HCT116 (cell line): Measurements from ENCODE around the gene SLC12A7. TPM values are rescaled to one million over a fixed set of nuclear protein-coding genes. Genes with fewer than 3 reads are reported as not detected.

Source experiments
- ATAC-seq: fragments of 200-7000 bp; cut with Tn5 transposase; 2 replicates; pipeline ENCODE4 v1.9.1; 2020; ENCODE audit warnings: mild to moderate bottlenecking, moderate library complexity
- BruUV-seq: library from RNA; stranded (reverse); fragments of 400-500 nt; replicated peaks from 2 replicates; lab custom pipeline; 2021; lab: Mats Ljungman, UMichigan
- CTCF ChIA-PET: fragments of 300-600 bp; sonication (Branson Sonifier 250); formaldehyde crosslinking; loops from one replicate; lab custom pipeline; 2021; ENCODE audit warnings: antibody characterized with exemption; lab: Charles Lee
- POLR2A ChIA-PET: fragments of 300-600, 350-600 bp; sonication (Branson Sonifier 250); formaldehyde crosslinking; loops from one replicate; lab custom pipeline; 2021; ENCODE audit warnings: antibody characterized with exemption; lab: Charles Lee
- RAD21 ChIA-PET, 2 experiments: fragments of 300-600 bp; sonication (Branson Sonifier 250); formaldehyde crosslinking; loops; one replicate each; lab custom pipeline; 2023; ENCODE audit warnings: low total read pairs in 2 of 2; ENCODE audit not compliant: uncharacterized antibody in 2 of 2, unreplicated experiment in 2 of 2, low non-redundant PET in 1 of 2; lab: Charles Lee
- DNase-seq: peaks from one replicate; pipeline ENCODE4 v3.0.0-alpha.2; 2010; ENCODE audit warnings: low read depth, low spot score
- H2AFZ ChIP-seq: fragments of 200-600 bp; shearing (Covaris generic), sonication (generic); 2 replicates; pipeline ENCODE4 v1.6.1; 2017; ENCODE audit warnings: low read depth, mixed run types, mixed read lengths, antibody characterized with exemption, low read length; ENCODE audit not compliant: poor library complexity, severe bottlenecking
- H3K27ac ChIP-seq: 2 replicates; pipeline ENCODE4 v1.5.1; 2012; ENCODE audit warnings: low read depth, low read length
- H3K27me3 ChIP-seq: fragments of 200-600 bp; sonication (generic); 2 replicates; pipeline ENCODE4 v1.6.1; 2016; ENCODE audit warnings: mixed run types, low read length, mixed read lengths; ENCODE audit not compliant: insufficient read depth
- H3K36me3 ChIP-seq, 2 experiments: fragments of 200-500 bp in 1 of 2; fragments of 200-600 bp in 1 of 2; sonication (Bioruptor generic) in 1 of 2; sonication (generic) in 1 of 2; 2 replicates each; pipeline versions ENCODE4 v1.5.1 to v1.6.1; 2014 to 2016; ENCODE audit warnings: low read length in 2 of 2, inconsistent platforms in 1 of 2, mixed read lengths in 1 of 2, mixed run types in 1 of 2; ENCODE audit not compliant: insufficient read depth in 2 of 2, control insufficient read depth in 1 of 2
- H3K4me1 ChIP-seq, 2 experiments: fragments of 200-600 bp in 1 of 2; sonication (generic) in 1 of 2; 2 replicates each; pipeline versions ENCODE4 v1.5.1 to v1.6.1; 2012 to 2017; ENCODE audit warnings: low read length in 2 of 2, inconsistent platforms in 1 of 2, mild to moderate bottlenecking in 1 of 2, mixed read lengths in 1 of 2, mixed run types in 1 of 2, moderate library complexity in 1 of 2; ENCODE audit not compliant: insufficient read depth in 2 of 2, control insufficient read depth in 1 of 2
- H3K4me2 ChIP-seq: fragments of 200-600 bp; sonication (generic); 2 replicates; pipeline ENCODE4 v1.6.1; 2017; ENCODE audit warnings: mixed run types, low read length, mixed read lengths
- H3K4me3 ChIP-seq, 2 experiments: fragments of 200-600 bp in 1 of 2; sonication (generic) in 1 of 2; replicated peaks in 1 of 2; 2 replicates each; pipeline ENCODE4 v1.5.1; 2011 to 2016; ENCODE audit warnings: low read length in 2 of 2, control low read depth in 1 of 2, low read depth in 1 of 2, mild to moderate bottlenecking in 1 of 2, mixed read lengths in 1 of 2, mixed run types in 1 of 2
- H3K79me2 ChIP-seq: fragments of 200-600 bp; sonication (generic); 2 replicates; pipeline ENCODE4 v1.6.1; 2017; ENCODE audit warnings: mild to moderate bottlenecking, mixed run types, low read length, moderate library complexity, mixed read lengths; ENCODE audit not compliant: insufficient read depth
- H3K9ac ChIP-seq: fragments of 200-600 bp; sonication (generic); 2 replicates; pipeline ENCODE4 v1.6.1; 2016; ENCODE audit warnings: low read length, mixed read lengths
- H3K9me2 ChIP-seq: fragments of 200-600 bp; sonication (generic), shearing (Covaris generic); 2 replicates; pipeline ENCODE4 v1.6.1; 2017; ENCODE audit warnings: mixed run types, mild to moderate bottlenecking, moderate library complexity; ENCODE audit not compliant: insufficient read depth
- H3K9me3 ChIP-seq, 2 experiments: fragments of 200-500 bp in 1 of 2; fragments of 200-600 bp in 1 of 2; sonication (Bioruptor generic) in 1 of 2; sonication (generic) in 1 of 2; 2 replicates each; pipeline ENCODE4 v1.6.1; 2014 to 2017; ENCODE audit warnings: low read length in 2 of 2, mixed read lengths in 2 of 2, inconsistent platforms in 1 of 2, low read depth in 1 of 2, mild to moderate bottlenecking in 1 of 2, mixed run types in 1 of 2, moderate library complexity in 1 of 2; ENCODE audit not compliant: control insufficient read depth in 1 of 2, insufficient read depth in 1 of 2
- H4K20me1 ChIP-seq: fragments of 200-600 bp; sonication (generic), shearing (Covaris generic); 2 replicates; pipeline ENCODE4 v1.6.1; 2017; ENCODE audit warnings: mixed run types, mild to moderate bottlenecking, moderate library complexity; ENCODE audit not compliant: insufficient read depth
- CBX3 ChIP-seq: IDR thresholded peaks from 2 replicates; pipeline ENCODE4 v1.6.1; 2012; ENCODE audit warnings: low read depth
- CEBPB ChIP-seq: IDR thresholded peaks from 2 replicates; pipeline ENCODE4 v1.6.1; 2012; ENCODE audit warnings: low read depth
- CTCF ChIP-seq, 3 experiments: fragments of 200-600 bp in 1 of 3; sonication (generic) in 1 of 3; IDR thresholded peaks in 2 of 3; conservative IDR thresholded peaks in 1 of 3; 2 replicates each; pipeline ENCODE4 v1.5.1; 2012 to 2017; ENCODE audit warnings: low read depth in 2 of 3, low read length in 2 of 3, antibody characterized with exemption in 1 of 3, borderline replicate concordance in 1 of 3, control low read depth in 1 of 3, mild to moderate bottlenecking in 1 of 3, mixed read lengths in 1 of 3, mixed run types in 1 of 3, moderate library complexity in 1 of 3; ENCODE audit not compliant: insufficient read depth in 1 of 3
- EGR1 ChIP-seq: IDR thresholded peaks from 2 replicates; pipeline ENCODE4 v1.6.1; 2012; ENCODE audit warnings: low read depth
- ELF1 ChIP-seq: IDR thresholded peaks from 2 replicates; pipeline ENCODE4 v1.6.1; 2012; ENCODE audit warnings: low read depth, borderline replicate concordance
- EZH2 ChIP-seq: fragments of 200-600 bp; sonication (generic); IDR thresholded peaks from 2 replicates; pipeline ENCODE4 v1.6.1; 2017; ENCODE audit warnings: antibody characterized with exemption, mixed run types
- EZH2phosphoT487 ChIP-seq: fragments of 200-600 bp; IDR thresholded peaks from 2 replicates; pipeline ENCODE4 v1.6.1; 2018; ENCODE audit warnings: antibody characterized with exemption, borderline replicate concordance
- MAX ChIP-seq: IDR thresholded peaks from 2 replicates; pipeline ENCODE4 v1.6.1; 2012
- POLR2A ChIP-seq: IDR thresholded peaks from 2 replicates; pipeline ENCODE4 v1.7.0; 2011; ENCODE audit warnings: borderline replicate concordance; ENCODE audit not compliant: insufficient read depth, insufficient read length; ENCODE audit errors: extremely low read depth
- SIN3A ChIP-seq: IDR thresholded peaks from 2 replicates; pipeline ENCODE4 v1.6.1; 2012; ENCODE audit warnings: low read depth
- SP1 ChIP-seq: IDR thresholded peaks from 2 replicates; pipeline ENCODE4 v1.6.1; 2012; ENCODE audit warnings: low read depth
- SRF ChIP-seq: IDR thresholded peaks from 2 replicates; pipeline ENCODE4 v1.6.1; 2012; ENCODE audit warnings: low read depth
- TCF7L2 ChIP-seq: IDR thresholded peaks from 2 replicates; pipeline ENCODE4 v1.7.0; 2011; ENCODE audit warnings: borderline replicate concordance, inconsistent platforms; ENCODE audit not compliant: insufficient read depth, insufficient read length; ENCODE audit errors: extremely low read depth
- ZNF274 ChIP-seq: fragments of 200-500 bp; sonication (Bioruptor generic); IDR thresholded peaks from 2 replicates; pipeline ENCODE4 v1.6.1; 2014; ENCODE audit warnings: mild to moderate bottlenecking, low read depth, low read length, inconsistent platforms
- intact Hi-C: fragments of 100-400 bp; cut with micrococcal nuclease; formaldehyde crosslinking; loops from 2 replicates; pipeline ENCODE4 v1.10.0; 2022
- total RNA-seq: library from RNA; stranded (reverse); gene quantifications from one replicate; pipeline ENCODE4 v1.2.1, GENCODE V29; 2021; ENCODE audit not compliant: unreplicated experiment
- TF ChIP-seq, protein P1 (sequence below): IDR thresholded peaks from 2 replicates; pipeline ENCODE4 v1.6.1; 2012
- TF ChIP-seq, protein P2 (sequence below): IDR thresholded peaks from 2 replicates; pipeline ENCODE4 v1.6.1; 2011; ENCODE audit warnings: mild to moderate bottlenecking, low read length, moderate library complexity; ENCODE audit not compliant: insufficient replicate concordance; ENCODE audit errors: extremely low read depth

The SLC12A7 gene
- total RNA-seq, 1 experiment from 2014 or later: 29.6 TPM

- Histone ChIP-seq H3K79me2 (peaks cover 52% of the 10 kb centered on the region; the same call in 1 of the 2 replicates), H3K9me2 (no peaks in the 10 kb centered on the region), H3K27ac (no peak overlapping the region), H3K4me1 (peaks cover 0 to 6% of the 10 kb centered on the region in 2 experiments; a peak in 3 of 4 replicates), H3K9ac (no peak overlapping the region), H3K4me2 (no peak overlapping the region), H3K9me3 (no peaks in the 10 kb centered on the region), H3K27me3 (no peaks in the 10 kb centered on the region), H2AFZ (no peak overlapping the region), H4K20me1 (no peaks in the 10 kb centered on the region), H3K4me3 (no peak overlapping the region), H3K36me3 (peaks cover 0 to 6% of the 10 kb centered on the region in 2 experiments; a peak in 1 of 4 replicates)
- TF ChIP-seq MAX: no peak
- no peak for TF ChIP-seq CEBPB
- no peak for TF ChIP-seq SP1
- no peak for TF ChIP-seq TCF7L2
- TF ChIP-seq CTCF (IDR thresholded peaks at IDR 0.05 in 2 of 3, conservative IDR thresholded peaks at IDR 0.05 in 1 of 3; ENCODE audit: borderline replicate concordance in 1 of 3, insufficient read depth in 1 of 3, low read depth in 2 of 3, low read length in 2 of 3): no peak
- TF ChIP-seq SRF: no peak
- no peak for TF ChIP-seq ZNF274
- TF ChIP-seq SIN3A: no peak
- no peak for TF ChIP-seq EZH2phosphoT487
- TF ChIP-seq, protein P1, sequence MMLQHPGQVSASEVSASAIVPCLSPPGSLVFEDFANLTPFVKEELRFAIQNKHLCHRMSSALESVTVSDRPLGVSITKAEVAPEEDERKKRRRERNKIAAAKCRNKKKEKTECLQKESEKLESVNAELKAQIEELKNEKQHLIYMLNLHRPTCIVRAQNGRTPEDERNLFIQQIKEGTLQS: no peak
- no peak for TF ChIP-seq EGR1
- TF ChIP-seq CBX3: no peak
- TF ChIP-seq EZH2: no peak
- TF ChIP-seq, protein P2, sequence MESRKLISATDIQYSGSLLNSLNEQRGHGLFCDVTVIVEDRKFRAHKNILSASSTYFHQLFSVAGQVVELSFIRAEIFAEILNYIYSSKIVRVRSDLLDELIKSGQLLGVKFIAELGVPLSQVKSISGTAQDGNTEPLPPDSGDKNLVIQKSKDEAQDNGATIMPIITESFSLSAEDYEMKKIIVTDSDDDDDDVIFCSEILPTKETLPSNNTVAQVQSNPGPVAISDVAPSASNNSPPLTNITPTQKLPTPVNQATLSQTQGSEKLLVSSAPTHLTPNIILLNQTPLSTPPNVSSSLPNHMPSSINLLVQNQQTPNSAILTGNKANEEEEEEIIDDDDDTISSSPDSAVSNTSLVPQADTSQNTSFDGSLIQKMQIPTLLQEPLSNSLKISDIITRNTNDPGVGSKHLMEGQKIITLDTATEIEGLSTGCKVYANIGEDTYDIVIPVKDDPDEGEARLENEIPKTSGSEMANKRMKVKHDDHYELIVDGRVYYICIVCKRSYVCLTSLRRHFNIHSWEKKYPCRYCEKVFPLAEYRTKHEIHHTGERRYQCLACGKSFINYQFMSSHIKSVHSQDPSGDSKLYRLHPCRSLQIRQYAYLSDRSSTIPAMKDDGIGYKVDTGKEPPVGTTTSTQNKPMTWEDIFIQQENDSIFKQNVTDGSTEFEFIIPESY: no peak
- no peak for TF ChIP-seq ELF1
- TF ChIP-seq POLR2A: no peak
- intact Hi-C loops: no loop called here
- no TSS peak for BruUV-seq
- ChIA-PET POLR2A (no interaction called here), RAD21 (no interaction called here), CTCF (no interaction called here)
- no peak for DNase-seq
- ATAC-seq: no peak
These were observed 6.3 kb downstream of the SLC12A7 start for GRCh38 chr5:1105350-1106265.
